SK-N-MC (cell line): ENCODE data around the gene CLCN2.

Source experiments
- EZH2 ChIP-seq: fragments of 200-600 bp; sonication (generic); IDR thresholded peaks from one replicate; pipeline ENCODE4 v1.6.1; 2017; ENCODE audit warnings: antibody characterized with exemption
- POLR2AphosphoS5 ChIP-seq: IDR thresholded peaks from 2 replicates; pipeline ENCODE4 v1.6.1; 2012; ENCODE audit warnings: mild to moderate bottlenecking, low read depth, low read length, borderline replicate concordance

DNA sequence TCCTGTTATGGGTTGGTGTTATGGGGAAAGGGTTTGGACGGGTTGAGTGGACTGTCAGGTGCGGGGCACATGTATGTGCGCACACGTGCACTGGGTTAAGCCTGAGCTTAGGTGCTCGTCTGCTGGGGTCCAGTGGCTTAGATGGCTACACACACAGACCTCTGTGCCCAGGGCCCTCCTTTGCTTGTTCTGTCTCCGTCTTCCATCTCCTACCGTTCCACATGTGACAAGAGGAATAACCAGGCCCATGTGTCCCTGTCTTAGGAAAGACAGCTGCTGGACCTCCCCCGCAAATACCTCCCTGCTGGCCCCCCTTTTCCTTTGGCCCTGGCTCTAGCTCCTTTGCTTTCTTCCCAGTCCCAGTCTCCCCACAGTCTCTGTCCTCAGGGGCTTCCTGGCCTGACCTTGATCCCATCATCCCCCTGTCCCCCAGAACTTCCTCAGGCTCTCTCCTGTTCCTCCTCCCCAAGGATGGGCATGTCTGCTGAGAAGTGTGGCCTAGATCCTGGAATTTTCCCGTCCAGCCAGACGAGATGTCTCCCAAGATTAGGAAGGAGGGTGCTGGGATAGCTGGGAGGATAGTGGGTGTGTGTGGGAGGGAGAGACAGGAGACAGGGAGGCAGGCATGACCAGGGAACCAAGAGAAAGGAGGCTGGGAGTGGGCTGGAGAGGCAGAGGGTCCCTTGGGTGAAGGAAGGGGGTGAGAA is 17.4 kb upstream of the CLCN2 start:
- no peak for TF ChIP-seq POLR2AphosphoS5
- TF ChIP-seq EZH2: no peak
